Kidney capillary endothelial cell (primary cell): ENCODE results near the gene PPHLN1.
A peak's percentile ranks its signal among the peaks of the same experiment; 100 is the strongest.
"Not testable (repeated sequence)": the region's sequence is repeated elsewhere in the genome, so short reads cannot be mapped to it uniquely, and the experiment has no call there.

Experiments
- DNase-seq: peaks from one replicate; pipeline ENCODE4 v3.0.0-alpha.2; 2018; ENCODE audit warnings: low spot score

The PPHLN1 gene

GRCh38 chr12:42323856-42324255 lies 2.1 kb upstream of the PPHLN1 start:
- no peak for DNase-seq

GRCh38 chr12:42325326-42325652 lies 678 bp upstream of the PPHLN1 start:
- DNase-seq: no peak

GRCh38 chr12:42326541-42327226 lies 717 bp downstream of the PPHLN1 start:
- peak; percentile 35 for DNase-seq

- no peak for DNase-seq
Measured at GRCh38 chr12:42327227-42327590, 1.2 kb downstream of the PPHLN1 start.

- not testable (repeated sequence) for DNase-seq
Measured at GRCh38 chr12:42330097-42330496, 4.1 kb downstream of the PPHLN1 start.

GRCh38 chr12:42332301-42333285 lies 6.6 kb downstream of the PPHLN1 start:
- peak; percentile 63 for DNase-seq

- no peak for DNase-seq
Measured at GRCh38 chr12:42336286-42336685, 10.3 kb downstream of the PPHLN1 start.

- DNase-seq: no peak
Measured at GRCh38 chr12:42338280-42338679, 12.3 kb downstream of the PPHLN1 start.

- no peak for DNase-seq
Measured at GRCh38 chr12:42342028-42342427, 16.1 kb downstream of the PPHLN1 start.

GRCh38 chr12:42343721-42344120 lies 17.8 kb downstream of the PPHLN1 start:
- no peak for DNase-seq

- DNase-seq: no peak
Measured at GRCh38 chr12:42346403-42347002, 20.5 kb downstream of the PPHLN1 start.

GRCh38 chr12:42349119-42350020 lies 23.4 kb downstream of the PPHLN1 start:
- DNase-seq: not testable (repeated sequence)

GRCh38 chr12:42350021-42350407 lies 24.0 kb downstream of the PPHLN1 start:
- DNase-seq: not testable (repeated sequence)

GRCh38 chr12:42356344-42356743 lies 30.4 kb downstream of the PPHLN1 start:
- DNase-seq: no peak

GRCh38 chr12:42360747-42361403 lies 34.9 kb downstream of the PPHLN1 start:
- DNase-seq: peak; percentile 33

- DNase-seq: no peak
Measured at GRCh38 chr12:42361909-42362646, 36.1 kb downstream of the PPHLN1 start.

- no peak for DNase-seq
Measured at GRCh38 chr12:42362647-42363260, 36.8 kb downstream of the PPHLN1 start.

- no peak for DNase-seq
Measured at GRCh38 chr12:42364692-42365091, 38.7 kb downstream of the PPHLN1 start.

GRCh38 chr12:42365486-42365885 lies 39.5 kb downstream of the PPHLN1 start:
- no peak for DNase-seq

GRCh38 chr12:42370013-42370412 lies 44.0 kb downstream of the PPHLN1 start:
- no peak for DNase-seq
